NT2/D1 (cell line): Measurements from ENCODE around the gene ZDHHC1.

Source experiments
- DNase-seq: peaks from one replicate; pipeline ENCODE4 v3.0.0-alpha.2; 2011; ENCODE audit warnings: low read depth, low spot score
- H3K27me3 ChIP-seq: 2 replicates; pipeline ENCODE4 v1.6.0; 2011; ENCODE audit warnings: mild to moderate bottlenecking; ENCODE audit not compliant: insufficient read length, insufficient read depth
- H3K36me3 ChIP-seq: 2 replicates; pipeline ENCODE4 v1.6.1; 2011; ENCODE audit warnings: mild to moderate bottlenecking, low read length, mixed read lengths; ENCODE audit not compliant: insufficient read depth, insufficient read length
- H3K4me1 ChIP-seq: 2 replicates; pipeline ENCODE4 v1.5.1; 2011; ENCODE audit not compliant: insufficient read depth, insufficient read length
- H3K4me3 ChIP-seq: 2 replicates; pipeline ENCODE4 v1.5.1; 2011; ENCODE audit warnings: low read depth; ENCODE audit not compliant: insufficient read length
- H3K9ac ChIP-seq: 2 replicates; pipeline ENCODE4 v1.6.0; 2011; ENCODE audit warnings: low read depth; ENCODE audit not compliant: insufficient read length
- H3K9me3 ChIP-seq: 2 replicates; pipeline ENCODE4 v1.5.1; 2011; ENCODE audit warnings: mild to moderate bottlenecking, low read length; ENCODE audit not compliant: insufficient read depth
- SUZ12 ChIP-seq: IDR thresholded peaks from 2 replicates; pipeline ENCODE4 v1.6.1; 2011; ENCODE audit not compliant: insufficient read length, insufficient read depth; ENCODE audit errors: extremely low read depth
- YY1 ChIP-seq: IDR thresholded peaks from 2 replicates; pipeline ENCODE4 v1.6.1; 2011; ENCODE audit not compliant: insufficient read length, insufficient read depth
- ZNF274 ChIP-seq: IDR thresholded peaks from 2 replicates; pipeline ENCODE4 v1.6.1; 2011; ENCODE audit warnings: mild to moderate bottlenecking, low read depth, low read length

The ZDHHC1 gene

DNA sequence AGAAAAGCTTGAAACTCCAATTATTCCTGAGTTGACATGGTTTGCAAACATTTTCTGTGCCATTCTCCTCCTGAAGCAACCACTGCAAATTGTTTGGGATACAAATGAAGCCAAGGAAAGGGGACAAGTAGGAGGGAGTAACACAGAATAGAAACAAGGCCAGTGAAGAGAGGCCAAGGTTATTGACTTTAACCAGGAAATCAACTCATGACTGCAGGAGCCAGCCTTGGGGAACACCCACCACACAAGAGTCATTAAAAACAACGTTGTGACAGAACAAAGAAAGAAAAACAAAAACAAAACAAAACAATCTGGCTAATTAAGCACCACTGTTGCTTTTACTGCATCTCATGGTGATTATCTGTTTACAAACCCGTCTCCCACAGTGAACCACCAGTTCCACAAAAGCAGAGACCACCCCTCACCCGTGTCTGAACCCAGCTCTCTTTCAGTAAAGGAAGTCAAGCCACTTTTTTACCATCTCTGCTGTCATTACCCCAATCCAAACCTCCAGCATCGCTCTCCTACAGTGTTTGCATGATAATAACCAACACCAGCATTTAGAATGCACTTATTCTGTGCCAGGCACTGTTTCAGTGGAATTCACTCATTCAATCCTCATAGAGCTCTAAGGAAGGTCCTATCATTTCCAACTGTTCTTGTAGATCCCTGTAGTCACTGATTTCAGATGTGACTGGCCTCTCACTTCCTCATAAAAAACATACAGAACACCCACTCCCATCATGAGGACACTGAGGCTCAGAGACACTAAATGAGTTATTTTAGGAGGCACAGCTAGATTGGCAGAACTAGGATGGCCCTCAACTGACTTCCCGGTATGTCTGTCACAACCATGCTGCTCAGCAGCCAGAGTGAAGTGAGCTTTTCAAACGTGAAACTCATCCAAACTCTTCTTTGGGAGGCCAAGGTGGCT lies 2.0 kb downstream of the ZDHHC1 start:
- TF ChIP-seq ZNF274 (no peak), SUZ12 (no peak), YY1 (no peak)
- Histone ChIP-seq H3K4me1 (peaks cover 8% of the 10 kb centered on the region), H3K36me3 (no peaks in the 10 kb centered on the region), H3K4me3 (no peak overlapping the region), H3K9ac (no peak overlapping the region), H3K9me3 (no peaks in the 10 kb centered on the region), H3K27me3 (peaks cover 6% of the 10 kb centered on the region)
- DNase-seq = no peak

DNA sequence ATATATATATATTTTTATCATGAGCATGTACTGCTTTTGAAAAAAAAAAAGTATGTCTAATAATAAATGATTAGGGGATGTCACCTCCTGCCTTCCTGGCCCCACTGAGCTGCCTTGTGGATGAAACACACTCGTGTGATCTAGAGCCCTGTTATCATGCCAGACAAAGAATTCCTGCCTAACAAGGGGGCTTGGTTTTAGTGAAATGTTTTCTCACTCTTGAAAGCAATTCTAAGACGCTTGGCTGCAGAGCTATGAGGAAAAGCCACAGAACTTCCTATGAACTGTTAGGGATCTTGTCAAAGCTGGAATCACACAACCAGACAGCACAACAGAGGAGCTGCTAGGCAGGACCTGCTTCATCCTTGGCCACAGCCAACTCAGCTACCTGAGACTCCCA lies 4.0 kb downstream of the ZDHHC1 start:
- H3K9me3 ChIP-seq = no peaks in the 10 kb centered on the region
- peaks cover 12% of the 10 kb centered on the region for H3K4me1 ChIP-seq
- no peak overlapping the region for H3K9ac ChIP-seq
- no peak for DNase-seq
- H3K4me3 ChIP-seq = no peak overlapping the region
- no peak for TF ChIP-seq ZNF274
- no peak for TF ChIP-seq YY1
- H3K36me3 ChIP-seq = no peaks in the 10 kb centered on the region
- peaks cover 4% of the 10 kb centered on the region for H3K27me3 ChIP-seq

DNA sequence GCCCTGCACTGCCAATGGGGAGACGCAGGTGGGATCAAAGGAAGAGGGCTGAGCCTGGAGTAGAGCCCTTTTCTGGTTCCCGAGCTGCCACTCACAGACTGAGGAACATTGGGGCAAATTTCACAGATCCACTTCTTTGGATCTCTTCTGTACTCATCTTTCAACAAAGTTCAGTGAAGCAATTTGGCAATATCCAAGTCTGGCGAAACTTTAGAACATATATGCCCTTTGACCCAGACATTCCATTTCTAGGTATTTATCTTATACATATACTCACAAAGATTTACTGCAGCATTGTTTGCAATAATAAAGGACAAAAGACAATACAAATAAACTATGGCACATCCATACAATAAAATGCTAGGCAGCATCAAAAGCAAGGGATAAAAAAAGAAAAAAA lies 4.9 kb downstream of the ZDHHC1 start:
- TF ChIP-seq SUZ12 (no peak), ZNF274 (no peak), YY1 (no peak)
- H3K4me3 ChIP-seq = no peak overlapping the region
- H3K27me3 ChIP-seq = no peaks in the 10 kb centered on the region
- DNase-seq = no peak
- H3K36me3 ChIP-seq = no peaks in the 10 kb centered on the region
- no peaks in the 10 kb centered on the region for H3K9me3 ChIP-seq
- no peak overlapping the region for H3K9ac ChIP-seq
- H3K4me1 ChIP-seq = peaks cover 17% of the 10 kb centered on the region

DNA sequence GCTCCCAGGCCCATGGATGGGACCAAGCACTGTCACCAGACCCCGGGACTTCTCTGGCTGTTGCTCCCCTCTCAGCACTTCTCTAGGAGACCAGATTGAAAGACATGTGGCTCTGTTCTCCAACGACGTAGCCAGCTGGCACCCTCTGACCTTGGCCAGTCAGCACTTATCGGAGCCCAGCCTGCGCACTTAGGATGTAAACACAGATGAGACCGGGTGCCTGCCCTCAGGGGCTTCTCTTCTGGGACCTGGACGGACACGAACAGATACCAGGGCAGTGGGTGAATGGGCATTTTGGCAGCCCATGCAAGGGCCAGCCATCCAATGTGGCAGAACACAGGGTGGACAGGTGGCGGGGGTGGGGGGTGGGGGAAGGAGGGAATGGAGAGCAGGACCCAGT lies 6.6 kb downstream of the ZDHHC1 start:
- H3K9me3 ChIP-seq = no peaks in the 10 kb centered on the region
- H3K9ac ChIP-seq = no peak overlapping the region
- no peaks in the 10 kb centered on the region for H3K36me3 ChIP-seq
- TF ChIP-seq YY1 (no peak), ZNF274 (no peak), SUZ12 (no peak)
- no peak overlapping the region for H3K4me3 ChIP-seq
- H3K4me1 ChIP-seq = peaks cover 27% of the 10 kb centered on the region
- no peaks in the 10 kb centered on the region for H3K27me3 ChIP-seq
- no peak for DNase-seq

DNA sequence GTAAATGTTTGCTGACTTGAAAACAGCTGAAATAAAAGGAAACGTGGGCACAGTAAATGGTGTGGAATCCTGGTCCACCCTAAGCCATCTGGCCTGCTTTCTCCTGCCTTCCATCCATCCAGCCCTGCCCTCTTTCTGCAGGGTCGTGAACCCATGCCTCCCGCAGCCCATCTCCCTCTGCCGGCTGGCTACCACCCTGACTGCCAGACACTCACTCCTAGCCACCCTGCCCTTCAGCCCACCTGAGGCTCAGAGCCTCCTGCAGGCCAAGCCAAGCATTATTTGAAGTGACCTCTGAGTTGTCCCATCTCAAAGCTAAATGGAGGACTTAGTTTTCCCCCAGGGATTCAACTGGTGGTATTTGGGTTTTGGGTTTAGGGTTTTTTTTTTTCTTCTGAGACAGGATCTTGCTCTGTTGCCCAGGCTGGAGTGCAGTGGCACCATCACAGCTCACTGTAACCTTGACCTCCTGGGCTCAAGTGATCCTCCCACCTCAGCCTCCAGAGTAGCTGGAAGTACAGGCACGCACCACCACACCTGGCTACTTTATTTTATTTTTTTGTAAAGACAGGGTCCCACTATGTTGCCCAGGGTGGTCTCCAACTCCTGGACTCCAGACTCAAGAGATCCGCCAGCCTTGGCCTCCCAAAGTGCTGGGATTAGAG lies 8.4 kb downstream of the ZDHHC1 start:
- no peak overlapping the region for H3K4me3 ChIP-seq
- TF ChIP-seq ZNF274 (no peak), SUZ12 (no peak), YY1 (no peak)
- DNase-seq = no peak
- H3K36me3 ChIP-seq = no peaks in the 10 kb centered on the region
- H3K9me3 ChIP-seq = no peaks in the 10 kb centered on the region
- peaks cover 34% of the 10 kb centered on the region for H3K4me1 ChIP-seq
- H3K9ac ChIP-seq = no peak overlapping the region
- no peaks in the 10 kb centered on the region for H3K27me3 ChIP-seq

DNA sequence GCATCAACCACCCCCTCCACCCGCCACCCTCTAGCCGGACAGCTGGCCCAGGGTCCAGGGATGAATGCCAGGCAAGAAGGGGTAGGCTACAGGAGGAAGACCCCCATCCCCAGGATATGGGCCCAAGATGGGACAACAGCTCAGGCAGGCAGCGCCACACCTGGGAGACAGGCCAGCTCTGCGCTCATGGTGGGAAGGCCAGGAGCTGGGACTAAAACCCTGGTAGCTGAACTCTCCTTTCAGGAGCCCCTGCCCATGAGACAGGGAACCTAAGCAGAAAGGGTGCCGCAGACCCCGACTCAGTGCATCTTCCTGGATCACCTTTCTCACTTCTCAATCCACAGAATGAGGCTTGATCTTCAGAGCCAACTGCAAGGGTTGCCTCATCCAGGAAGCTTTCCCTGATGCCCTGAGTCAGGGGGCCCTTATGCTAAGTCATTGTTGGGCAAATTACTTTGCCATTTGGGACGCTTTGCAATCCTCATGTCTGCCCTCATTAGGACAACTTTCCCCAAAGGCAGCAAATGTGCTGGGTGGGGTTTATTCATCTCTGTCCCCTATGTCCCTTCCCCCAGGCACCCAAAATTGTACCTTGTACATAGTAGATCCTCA lies 9.0 kb downstream of the ZDHHC1 start:
- Histone ChIP-seq H3K4me1 (peaks cover 33% of the 10 kb centered on the region), H3K9me3 (no peaks in the 10 kb centered on the region), H3K27me3 (no peaks in the 10 kb centered on the region), H3K36me3 (no peaks in the 10 kb centered on the region), H3K9ac (no peak overlapping the region), H3K4me3 (no peak overlapping the region)
- TF ChIP-seq YY1 (no peak), ZNF274 (no peak), SUZ12 (no peak)
- DNase-seq = no peak
